CD4-positive, alpha-beta T cell (primary cell): ENCODE measurements around the gene TUBA3E. TPM values are rescaled to one million over a fixed set of nuclear protein-coding genes. Genes with fewer than 3 reads are reported as not detected.
"Not testable (repeated sequence)": the region's sequence is repeated elsewhere in the genome, so short reads cannot be mapped to it uniquely, and the experiment has no call there.

Experiments
- ATAC-seq: fragments of 200-7000 bp; cut with Tn5 transposase; one replicate; pipeline ENCODE4 v1.10.0; 2022; ENCODE audit warnings: mild to moderate bottlenecking; ENCODE audit not compliant: poor library complexity
- CTCF ChIA-PET: fragments of 350-600 bp; sonication (Branson Sonifier 250); formaldehyde crosslinking; loops from one replicate; lab custom pipeline; 2021; ENCODE audit warnings: antibody characterized with exemption, inconsistent platforms; lab: Charles Lee
- POLR2A ChIA-PET: fragments of 350-600 bp; sonication (Branson Sonifier 250); formaldehyde crosslinking; loops from one replicate; lab custom pipeline; 2021; ENCODE audit warnings: antibody characterized with exemption, inconsistent platforms; lab: Charles Lee
- DNase-seq, 14 experiments: peaks; one replicate each; pipeline ENCODE4 v3.0.0-alpha.2; 2013 to 2020; ENCODE audit warnings: mixed read lengths in 2 of 14
- H3K27ac ChIP-seq, 2 donors: one replicate each; pipeline versions ENCODE4 v1.5.1 to v1.7.0; 2013; ENCODE audit warnings: low read length in 2 of 2, low read depth in 1 of 2, mild to moderate bottlenecking in 1 of 2
- H3K27me3 ChIP-seq, 2 experiments: 1 replicate in 1 of 2; 2 replicates in 1 of 2; pipeline versions ENCODE4 v1.6.1 to v1.7.0; 2013; ENCODE audit warnings: low read length in 2 of 2, control low read depth in 1 of 2, mild to moderate bottlenecking in 1 of 2, moderate library complexity in 1 of 2; ENCODE audit not compliant: insufficient read depth in 2 of 2, control insufficient read depth in 1 of 2
- H3K36me3 ChIP-seq: one replicate; pipeline ENCODE4 v1.6.1; 2013; ENCODE audit warnings: low read length, control low read depth; ENCODE audit not compliant: insufficient read depth
- H3K4me1 ChIP-seq: one replicate; pipeline ENCODE4 v1.6.1; 2013; ENCODE audit warnings: low read length, control low read depth; ENCODE audit not compliant: insufficient read depth
- H3K4me3 ChIP-seq: one replicate; pipeline ENCODE4 v1.5.1; 2013; ENCODE audit warnings: mild to moderate bottlenecking, low read length, moderate library complexity
- H3K9me3 ChIP-seq, 2 experiments: 1 replicate in 1 of 2; 2 replicates in 1 of 2; pipeline versions ENCODE4 v1.6.1 to v1.7.0; 2013; ENCODE audit warnings: low read length in 2 of 2, mild to moderate bottlenecking in 2 of 2, control low read depth in 1 of 2, moderate library complexity in 1 of 2; ENCODE audit not compliant: control insufficient read depth in 1 of 2, insufficient read depth in 1 of 2
- H3K27ac Mint-ChIP-seq: one replicate; pipeline ENCODE4 v1.8.0; 2020; ENCODE audit warnings: mixed read lengths
- H3K27me3 Mint-ChIP-seq: one replicate; pipeline ENCODE4 v1.8.0; 2021; ENCODE audit warnings: mixed read lengths
- H3K36me3 Mint-ChIP-seq: one replicate; pipeline ENCODE4 v1.8.0; 2021; ENCODE audit warnings: low read depth, mixed read lengths
- H3K4me1 Mint-ChIP-seq: one replicate; pipeline ENCODE4 v1.8.0; 2021; ENCODE audit warnings: low read depth, mixed read lengths
- H3K4me3 Mint-ChIP-seq: one replicate; pipeline ENCODE4 v1.8.0; 2020; ENCODE audit warnings: mild to moderate bottlenecking, mixed read lengths
- H3K9me3 Mint-ChIP-seq: one replicate; pipeline ENCODE4 v1.8.0; 2020; ENCODE audit warnings: mixed read lengths
- intact Hi-C, 2 experiments: fragments of 100-400 bp; cut with DNase I in 1 of 2; cut with micrococcal nuclease in 1 of 2; formaldehyde crosslinking; loops; one replicate each; pipeline versions ENCODE4 v1.15.1 to v1.9.0; 2023 to 2025; cut with DNase I, micrococcal nuclease
- total RNA-seq, 174 experiments: library from RNA in 2 of 174; stranded (reverse) in 2 of 174; gene quantifications; one replicate each; pipeline ENCODE4 v1.2.3 and lab custom pipeline; 2021 to 2026
- TF ChIP-seq, protein P1 (sequence below): fragments of 200-600 bp; IDR thresholded peaks from one replicate; pipeline ENCODE4 v1.8.0; 2022; ENCODE audit warnings: antibody characterized with exemption, mild to moderate bottlenecking

The TUBA3E gene
- total RNA-seq, 2 experiments from 2014 or later, result not detected

DNA sequence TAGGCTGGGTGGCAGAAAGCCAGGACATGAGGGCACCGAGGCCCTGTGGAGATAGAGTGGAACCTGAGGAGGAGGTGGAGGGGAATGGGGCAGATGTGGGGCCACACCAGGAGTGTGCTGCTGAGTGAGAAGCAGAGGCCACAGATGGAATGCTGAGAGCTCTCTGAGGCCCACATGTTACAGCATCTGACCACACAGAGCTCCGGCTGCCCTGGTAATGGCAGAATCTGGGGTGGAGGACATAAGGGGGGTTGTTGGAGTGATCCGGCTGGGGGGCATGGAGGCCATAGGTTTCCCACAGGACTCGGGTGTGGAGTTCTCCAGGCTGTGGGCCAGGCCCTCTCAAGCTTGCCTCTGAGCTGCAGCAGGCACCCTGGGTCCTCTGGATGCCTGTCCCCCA lies 12.3 kb downstream of the TUBA3E start:
- CTCF ChIA-PET, result no interaction called here
- DNase-seq (no peak), ATAC-seq (no peak)
- Mint-ChIP-seq H3K27ac (peak overlapping the region; percentile 14), H3K27me3 (no peaks in the 10 kb centered on the region), H3K4me3 (peak overlapping the region; percentile 38), H3K36me3 (peaks cover 11% of the 10 kb centered on the region), H3K9me3 (no peaks in the 10 kb centered on the region), H3K4me1 (peaks cover 15% of the 10 kb centered on the region)
- POLR2A ChIA-PET, result no interaction called here
- Histone ChIP-seq H3K27me3 (no peaks in the 10 kb centered on the region), H3K27ac (no peak overlapping the region), H3K4me1 (peaks cover 23% of the 10 kb centered on the region), H3K36me3 (peaks cover 4% of the 10 kb centered on the region), H3K9me3 (no peaks in the 10 kb centered on the region), H3K4me3 (no peak overlapping the region)
- intact Hi-C loops, result loop anchor here in 1 of 2 experiments (10.0 kb wide), 2 partner anchors 189 to 539 kb away; partner anchors contain the start of gene GPR148
- TF ChIP-seq, protein P1, sequence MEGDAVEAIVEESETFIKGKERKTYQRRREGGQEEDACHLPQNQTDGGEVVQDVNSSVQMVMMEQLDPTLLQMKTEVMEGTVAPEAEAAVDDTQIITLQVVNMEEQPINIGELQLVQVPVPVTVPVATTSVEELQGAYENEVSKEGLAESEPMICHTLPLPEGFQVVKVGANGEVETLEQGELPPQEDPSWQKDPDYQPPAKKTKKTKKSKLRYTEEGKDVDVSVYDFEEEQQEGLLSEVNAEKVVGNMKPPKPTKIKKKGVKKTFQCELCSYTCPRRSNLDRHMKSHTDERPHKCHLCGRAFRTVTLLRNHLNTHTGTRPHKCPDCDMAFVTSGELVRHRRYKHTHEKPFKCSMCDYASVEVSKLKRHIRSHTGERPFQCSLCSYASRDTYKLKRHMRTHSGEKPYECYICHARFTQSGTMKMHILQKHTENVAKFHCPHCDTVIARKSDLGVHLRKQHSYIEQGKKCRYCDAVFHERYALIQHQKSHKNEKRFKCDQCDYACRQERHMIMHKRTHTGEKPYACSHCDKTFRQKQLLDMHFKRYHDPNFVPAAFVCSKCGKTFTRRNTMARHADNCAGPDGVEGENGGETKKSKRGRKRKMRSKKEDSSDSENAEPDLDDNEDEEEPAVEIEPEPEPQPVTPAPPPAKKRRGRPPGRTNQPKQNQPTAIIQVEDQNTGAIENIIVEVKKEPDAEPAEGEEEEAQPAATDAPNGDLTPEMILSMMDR, result no peak

DNA sequence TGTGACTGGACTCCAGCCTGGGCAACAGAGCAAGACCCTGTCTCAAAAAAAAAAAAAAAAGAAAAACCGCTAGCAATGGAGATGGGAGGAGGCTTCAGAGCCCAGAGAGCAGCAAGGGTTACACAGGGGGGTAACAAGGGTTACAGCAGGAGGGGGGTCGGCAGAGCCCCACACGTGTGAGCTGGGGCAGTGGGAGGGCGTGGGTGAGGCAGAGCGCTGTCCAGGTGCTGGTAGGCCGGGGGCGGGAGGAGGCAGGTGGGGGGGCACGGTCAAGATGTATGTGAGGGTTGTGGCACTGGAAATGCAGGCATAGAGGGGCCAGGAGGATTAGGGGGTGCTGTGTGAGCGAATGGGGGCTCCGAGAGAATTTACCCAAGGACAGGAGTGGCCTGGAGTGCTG lies 12.8 kb downstream of the TUBA3E start:
- ChIA-PET CTCF (no interaction called here), POLR2A (interaction anchor here (0.7 kb wide), 1 partner anchor 14 kb away, joined by 4 read pairs; no protein-coding TSS in a partner anchor)
- peaks cover 28% of the 10 kb centered on the region for H3K4me1 ChIP-seq
- no peak overlapping the region for H3K27ac ChIP-seq
- no peaks in the 10 kb centered on the region for H3K27me3 ChIP-seq
- DNase-seq, result no peak
- H3K4me3 ChIP-seq, result no peak overlapping the region
- no peaks in the 10 kb centered on the region for H3K9me3 Mint-ChIP-seq
- TF ChIP-seq, protein P1, result no peak
- intact Hi-C loops, result loop anchor here in 1 of 2 experiments (10.0 kb wide), 2 partner anchors 189 to 539 kb away; partner anchors contain the start of gene GPR148
- H3K27ac Mint-ChIP-seq, result peak overlapping the region; percentile 14
- ATAC-seq, result no peak
- H3K36me3 Mint-ChIP-seq, result peaks cover 13% of the 10 kb centered on the region
- H3K4me3 Mint-ChIP-seq, result no peak overlapping the region
- H3K36me3 ChIP-seq, result peaks cover 4% of the 10 kb centered on the region
- no peaks in the 10 kb centered on the region for H3K27me3 Mint-ChIP-seq
- H3K9me3 ChIP-seq, result no peaks in the 10 kb centered on the region
- peaks cover 20% of the 10 kb centered on the region for H3K4me1 Mint-ChIP-seq

DNA sequence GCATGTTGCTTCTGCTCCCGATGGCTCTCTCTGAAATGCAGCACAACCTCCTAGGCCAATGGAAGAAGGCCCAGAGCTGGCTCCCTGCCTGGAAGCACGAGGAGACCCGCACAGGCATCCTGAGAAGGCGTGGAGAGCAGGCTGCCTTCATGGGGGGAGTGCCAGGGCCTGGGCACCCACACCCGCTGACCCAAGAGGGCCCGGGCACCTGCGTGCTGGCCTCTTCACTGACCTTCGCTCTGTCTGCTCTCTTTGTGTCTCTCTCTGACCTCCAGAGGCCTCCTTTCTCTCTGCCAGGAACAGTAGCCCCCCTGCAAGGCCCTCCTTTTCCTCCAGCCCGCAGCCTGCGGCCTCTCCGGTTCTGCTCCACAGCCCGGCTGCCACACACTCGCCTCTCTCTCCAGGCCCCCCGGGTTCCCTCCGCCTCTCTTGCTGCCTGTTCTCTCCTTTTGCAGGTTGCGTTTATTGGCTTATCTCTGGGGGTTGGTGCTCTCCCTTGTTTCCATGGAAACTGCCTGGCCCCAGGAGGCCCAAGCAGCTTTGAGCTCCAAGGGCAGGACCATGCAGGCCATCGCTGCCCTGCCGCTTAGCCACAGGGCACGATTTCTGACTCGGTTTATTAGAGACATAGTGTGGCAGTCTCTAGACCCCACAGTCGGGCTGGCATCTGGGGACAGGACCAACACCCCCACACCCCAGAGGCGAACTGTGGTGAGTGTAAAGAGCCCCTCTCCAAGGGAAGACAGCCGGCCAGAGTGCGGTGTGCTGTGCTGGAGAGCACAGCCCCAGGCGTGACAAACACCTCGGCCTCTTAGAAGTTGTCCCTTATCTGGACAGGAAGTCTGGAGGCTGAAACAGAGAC lies 14.5 kb downstream of the TUBA3E start:
- no peaks in the 10 kb centered on the region for H3K27me3 ChIP-seq
- intact Hi-C loops, result loop anchor here in 1 of 2 experiments (5.0 to 10.0 kb wide), 6 partner anchors 191 to 1309 kb away; partner anchors contain the start of genes FAM168B, GPR148 and MZT2A
- TF ChIP-seq, protein P1, result no peak
- Mint-ChIP-seq H3K36me3 (peaks cover 13% of the 10 kb centered on the region), H3K27ac (peak overlapping the region; percentile 73), H3K27me3 (no peaks in the 10 kb centered on the region), H3K4me1 (peaks cover 20% of the 10 kb centered on the region), H3K9me3 (no peaks in the 10 kb centered on the region), H3K4me3 (peak overlapping the region; percentile 87)
- peaks cover 4% of the 10 kb centered on the region for H3K36me3 ChIP-seq
- H3K4me1 ChIP-seq, result peaks cover 32% of the 10 kb centered on the region
- ChIA-PET POLR2A (no interaction called here), CTCF (no interaction called here)
- no peaks in the 10 kb centered on the region for H3K9me3 ChIP-seq
- peak overlapping the region; percentile 42 for H3K4me3 ChIP-seq
- ATAC-seq, result no peak
- no peak for DNase-seq
- H3K27ac ChIP-seq, result no peak overlapping the region

DNA sequence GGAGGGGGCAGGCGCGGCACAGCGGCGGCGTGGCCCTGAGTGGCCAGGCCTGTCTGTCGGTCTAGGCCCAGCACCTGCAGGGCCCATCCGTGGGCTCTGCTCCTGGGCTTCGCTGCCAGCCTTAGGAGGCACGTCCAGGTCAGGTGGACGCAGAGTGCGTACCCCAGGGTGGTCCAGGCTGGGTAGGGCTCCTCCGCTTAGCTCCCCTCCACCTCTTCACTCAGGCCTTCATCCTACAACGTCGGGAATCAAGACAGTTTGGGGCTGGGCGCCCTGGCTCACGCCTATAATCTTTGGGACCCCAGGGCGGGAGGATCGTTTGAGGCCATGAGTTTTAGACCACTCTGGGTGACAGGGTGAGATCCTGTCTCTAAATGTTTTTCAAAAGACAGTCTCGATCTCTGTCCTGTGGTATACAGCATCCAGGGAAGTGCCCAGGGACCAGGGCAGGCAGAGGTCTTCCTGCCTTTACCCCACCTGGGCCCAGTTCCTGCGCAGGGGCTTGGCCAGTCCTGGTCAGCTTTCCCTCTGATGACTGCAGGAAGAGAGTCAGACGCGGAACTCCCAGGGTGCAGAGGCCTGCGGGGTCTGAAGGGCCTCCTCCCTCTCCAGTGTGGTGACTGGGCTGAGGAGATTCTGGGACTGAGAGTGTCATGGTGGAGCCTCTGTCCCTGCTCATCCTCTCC lies 15.3 kb downstream of the TUBA3E start:
- not testable (repeated sequence) for H3K9me3 ChIP-seq, H3K36me3 ChIP-seq, H3K27me3 Mint-ChIP-seq, H3K9me3 Mint-ChIP-seq, ATAC-seq, H3K27ac ChIP-seq, H3K27me3 ChIP-seq
- peak overlapping the region; percentile 73 for H3K27ac Mint-ChIP-seq
- POLR2A ChIA-PET, result interaction anchor here (3.3 kb wide), 1 partner anchor 159 kb away, joined by 110 read pairs; the partner anchor contains the start of gene IMP4
- H3K4me1 Mint-ChIP-seq, result peaks cover 23% of the 10 kb centered on the region
- intact Hi-C loops, result loop anchor here in 1 of 2 experiments (5.0 to 10.0 kb wide), 6 partner anchors 192 to 1309 kb away; partner anchors contain the start of genes FAM168B, GPR148 and MZT2A
- H3K4me1 ChIP-seq, result peaks cover 32% of the 10 kb centered on the region
- CTCF ChIA-PET, result interaction anchor here (2.0 kb wide), 1 partner anchor 160 kb away, joined by 23 read pairs; the partner anchor contains the start of gene IMP4
- peak in 4 of 14 experiments; percentile 5 to 11 (median 10) for DNase-seq
- H3K4me3 Mint-ChIP-seq, result peak overlapping the region; percentile 87
- peaks cover 13% of the 10 kb centered on the region for H3K36me3 Mint-ChIP-seq
- peak overlapping the region; percentile 42 for H3K4me3 ChIP-seq
